Measurements from ENCODE around the gene TCF25. TPM values are rescaled to one million over a fixed set of nuclear protein-coding genes. Genes with fewer than 3 reads are reported as not detected.

The TCF25 gene
- total and polyA plus RNA-seq, 8 donors = 147 to 189 (median 160) TPM

DNA sequence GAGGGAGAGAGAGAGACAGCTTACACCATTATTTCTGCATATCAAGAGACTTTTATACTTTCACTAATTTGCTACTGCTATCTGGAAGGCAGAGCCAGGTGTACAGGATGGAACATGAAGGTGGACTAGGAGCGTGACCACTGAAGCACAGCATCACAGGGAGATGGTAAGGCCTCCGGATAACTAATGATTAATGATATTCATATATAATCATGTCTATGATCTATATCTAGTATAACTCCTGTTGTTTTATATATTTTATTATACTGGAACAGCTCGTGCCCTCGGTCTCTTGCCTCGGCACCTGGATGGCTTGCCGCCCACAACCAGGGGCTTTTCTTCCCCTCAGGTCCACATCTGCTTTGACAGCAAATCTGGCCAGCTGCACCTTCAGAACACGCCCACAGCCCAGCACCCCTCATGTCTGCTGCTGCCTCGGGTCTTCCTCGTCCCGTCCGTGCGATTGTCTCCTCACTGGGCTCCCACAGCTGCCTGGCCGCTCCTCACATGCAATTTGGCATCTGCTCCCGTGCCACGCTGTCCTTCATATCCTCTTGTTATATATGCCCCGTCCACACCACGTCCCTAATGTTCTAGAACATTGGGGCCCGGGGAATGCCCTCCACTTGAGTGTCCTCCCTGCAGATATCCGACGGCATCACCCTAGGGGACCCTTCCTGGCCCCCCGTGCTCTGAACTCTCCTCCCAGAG lies 64.9 kb downstream of the TCF25 start:
- Histone ChIP-seq H3K27me3 (peaks cover 0 to 21% of the 10 kb centered on the region in 2 donors), H3K9me3 (no peaks in the 10 kb centered on the region), H3K27ac (no peak overlapping the region), H3K4me3 (no peak overlapping the region), H3K4me1 (no peaks in the 10 kb centered on the region), H3K36me3 (no peaks in the 10 kb centered on the region)
- DNase-seq = no peak
- TF ChIP-seq, protein P1, sequence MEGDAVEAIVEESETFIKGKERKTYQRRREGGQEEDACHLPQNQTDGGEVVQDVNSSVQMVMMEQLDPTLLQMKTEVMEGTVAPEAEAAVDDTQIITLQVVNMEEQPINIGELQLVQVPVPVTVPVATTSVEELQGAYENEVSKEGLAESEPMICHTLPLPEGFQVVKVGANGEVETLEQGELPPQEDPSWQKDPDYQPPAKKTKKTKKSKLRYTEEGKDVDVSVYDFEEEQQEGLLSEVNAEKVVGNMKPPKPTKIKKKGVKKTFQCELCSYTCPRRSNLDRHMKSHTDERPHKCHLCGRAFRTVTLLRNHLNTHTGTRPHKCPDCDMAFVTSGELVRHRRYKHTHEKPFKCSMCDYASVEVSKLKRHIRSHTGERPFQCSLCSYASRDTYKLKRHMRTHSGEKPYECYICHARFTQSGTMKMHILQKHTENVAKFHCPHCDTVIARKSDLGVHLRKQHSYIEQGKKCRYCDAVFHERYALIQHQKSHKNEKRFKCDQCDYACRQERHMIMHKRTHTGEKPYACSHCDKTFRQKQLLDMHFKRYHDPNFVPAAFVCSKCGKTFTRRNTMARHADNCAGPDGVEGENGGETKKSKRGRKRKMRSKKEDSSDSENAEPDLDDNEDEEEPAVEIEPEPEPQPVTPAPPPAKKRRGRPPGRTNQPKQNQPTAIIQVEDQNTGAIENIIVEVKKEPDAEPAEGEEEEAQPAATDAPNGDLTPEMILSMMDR (IDR thresholded peaks at IDR 0.05) = no peak
- intact Hi-C loops (cut with DNase I) = no loop called here
- ATAC-seq = no peak

DNA sequence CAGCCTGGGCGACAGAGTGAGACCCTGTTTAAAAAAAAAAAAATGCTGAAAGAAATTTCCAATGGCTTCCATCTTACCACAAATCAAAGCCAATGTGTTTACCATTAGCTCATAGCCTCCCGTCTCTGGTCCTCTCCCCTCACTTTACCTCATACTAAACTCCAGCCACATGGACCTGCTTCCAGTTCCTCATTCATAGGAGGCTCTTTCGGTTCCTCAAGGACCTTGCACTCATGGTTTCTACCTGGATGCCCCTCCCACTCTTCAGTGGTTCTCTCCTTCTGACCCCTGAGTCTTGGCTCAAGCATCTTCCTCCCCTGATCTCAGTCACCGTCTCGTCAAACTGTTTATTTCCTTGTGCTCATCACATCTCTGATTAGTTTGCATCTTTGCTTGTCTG lies 71.4 kb downstream of the TCF25 start:
- DNase-seq = no peak
- intact Hi-C loops (cut with DNase I) = no loop called here
- H3K27ac ChIP-seq = no peak overlapping the region

DNA sequence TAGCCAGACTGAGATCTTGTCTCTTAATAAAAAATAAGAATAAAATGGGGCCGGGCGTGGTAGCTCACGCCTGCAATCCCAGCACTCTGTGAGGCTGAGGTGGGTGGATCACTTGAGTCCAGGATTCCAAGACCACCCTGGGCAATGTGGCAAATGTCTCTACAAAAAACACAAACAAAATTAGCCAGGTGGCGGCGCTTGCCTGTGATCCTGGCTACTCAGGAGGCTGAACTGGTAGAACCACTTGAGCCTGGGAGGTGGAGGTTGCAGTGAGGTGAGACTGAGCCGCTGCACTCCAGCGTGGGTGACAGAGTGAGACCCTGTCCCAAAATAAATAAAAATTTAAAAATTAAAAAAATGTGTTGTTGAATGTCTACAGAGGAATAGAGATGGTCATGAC lies 72.3 kb downstream of the TCF25 start:
- H3K27me3 ChIP-seq = peaks cover 0 to 69% of the 10 kb centered on the region in 2 donors
- peaks cover 15 to 22% of the 10 kb centered on the region in 2 donors for H3K4me1 ChIP-seq
- no peaks in the 10 kb centered on the region for H3K36me3 ChIP-seq
- DNase-seq = peak in 1 of 4 donors; percentile 69
- intact Hi-C loops (cut with DNase I) = no loop called here
- ATAC-seq = peak; percentile 31
- TF ChIP-seq, protein P1 (IDR thresholded peaks at IDR 0.05) = no peak
- H3K4me3 ChIP-seq = no peak overlapping the region
- no peaks in the 10 kb centered on the region for H3K9me3 ChIP-seq
- no peak overlapping the region for H3K27ac ChIP-seq

More for the DNA sequence above, 71.4 kb downstream of the TCF25 start:
- no peak for ATAC-seq
- no peaks in the 10 kb centered on the region for H3K36me3 ChIP-seq
- peaks cover 13 to 19% of the 10 kb centered on the region in 2 donors for H3K4me1 ChIP-seq
- TF ChIP-seq, protein P1 (IDR thresholded peaks at IDR 0.05) = no peak
- H3K4me3 ChIP-seq = no peak overlapping the region
- H3K27me3 ChIP-seq = peaks cover 0 to 71% of the 10 kb centered on the region in 2 donors
- no peaks in the 10 kb centered on the region for H3K9me3 ChIP-seq

DNA sequence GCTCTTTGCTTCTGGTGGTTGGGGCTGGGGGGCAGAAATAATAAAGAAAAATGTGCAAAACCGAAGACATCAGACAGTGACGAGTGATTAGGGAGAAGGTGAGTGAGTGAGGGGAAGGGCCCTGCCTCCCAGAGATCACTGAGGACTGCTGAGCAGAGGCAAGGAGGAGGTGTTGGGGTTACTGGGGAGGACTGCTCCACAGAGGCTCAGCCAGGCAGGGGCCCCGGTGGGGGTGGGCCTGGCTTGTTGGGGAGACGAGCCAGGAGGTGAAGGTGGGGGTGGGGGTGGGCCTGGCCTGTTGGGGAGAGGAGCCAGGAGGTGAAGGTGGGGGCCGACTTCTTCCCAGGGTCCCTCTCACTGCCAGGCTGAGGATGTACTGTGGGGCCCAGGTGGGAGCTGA lies 73.1 kb downstream of the TCF25 start:
- peaks cover 15 to 22% of the 10 kb centered on the region in 2 donors for H3K4me1 ChIP-seq
- H3K9me3 ChIP-seq = no peaks in the 10 kb centered on the region
- DNase-seq (no peak), ATAC-seq (no peak)
- TF ChIP-seq, protein P1 (IDR thresholded peaks at IDR 0.05) = no peak
- no peaks in the 10 kb centered on the region for H3K36me3 ChIP-seq
- intact Hi-C loops (cut with DNase I) = no loop called here
- H3K4me3 ChIP-seq = no peak overlapping the region
- H3K27me3 ChIP-seq = peaks cover 0 to 63% of the 10 kb centered on the region in 2 donors
- no peak overlapping the region for H3K27ac ChIP-seq

DNA sequence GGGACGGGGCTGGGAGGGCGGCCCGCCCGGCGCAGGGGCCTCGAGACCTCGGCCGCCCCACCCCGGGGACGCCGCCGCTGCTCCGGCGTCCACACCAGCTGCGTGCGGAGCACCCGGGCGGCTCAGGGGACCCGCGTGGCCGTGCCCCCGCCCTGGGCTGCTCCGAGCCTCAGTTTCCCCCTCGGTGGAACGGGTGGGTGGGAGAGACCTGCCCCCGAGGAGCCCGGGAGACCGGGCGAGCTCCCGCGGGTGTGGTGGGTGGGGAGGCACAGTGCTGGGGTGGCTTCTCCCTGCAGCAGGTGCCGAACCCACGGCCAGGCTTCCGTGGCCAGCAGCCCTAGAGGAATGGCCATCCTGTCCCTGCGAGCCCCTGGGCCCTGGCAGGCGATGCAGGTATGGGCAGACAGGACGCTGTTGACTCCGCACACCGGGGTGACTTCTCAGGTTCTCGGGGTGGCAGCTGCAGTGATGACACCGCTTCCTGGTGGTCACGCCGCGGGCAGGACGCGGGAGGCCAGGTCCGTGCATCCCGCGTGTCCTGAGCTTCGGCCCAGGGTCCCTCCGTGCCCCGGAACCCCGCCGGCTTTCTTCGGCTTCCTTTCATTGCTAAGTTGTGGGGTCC lies 75.8 kb downstream of the TCF25 start:
- Histone ChIP-seq H3K4me3 (peak overlapping the region; percentile 60 to 67), H3K36me3 (peaks cover 0 to under 1% of the 10 kb centered on the region in 2 donors), H3K27ac (no peak overlapping the region), H3K27me3 (peaks cover 0 to 42% of the 10 kb centered on the region in 2 donors), H3K9me3 (no peaks in the 10 kb centered on the region), H3K4me1 (peaks cover 15 to 22% of the 10 kb centered on the region in 2 donors)
- DNase-seq (peak in 1 of 4 donors; percentile 80), ATAC-seq (peak; percentile 10)
- TF ChIP-seq, protein P1 (IDR thresholded peaks at IDR 0.05) = no peak
- intact Hi-C loops (cut with DNase I) = no loop called here
